Thyroid gland (tissue), 4 donors: Measurements from ENCODE around the gene NAT8L. TPM values are rescaled to one million over a fixed set of nuclear protein-coding genes. Genes with fewer than 3 reads are reported as not detected.

Experiments used
- DNase-seq, 2 donors: peaks; one replicate each; pipeline ENCODE4 v3.0.0-alpha.2; 2019
- H3K27ac ChIP-seq, 3 donors: fragments of 200-600 bp; sonication (generic); 1 replicate in 2 of 3; 2 replicates in 1 of 3; pipeline ENCODE4 v1.5.1; 2016 to 2019; ENCODE audit warnings: mild to moderate bottlenecking in 1 of 3, moderate library complexity in 1 of 3
- H3K27me3 ChIP-seq: fragments of 200-600 bp; sonication (generic); one replicate; pipeline ENCODE4 v1.5.1; 2019
- H3K36me3 ChIP-seq, 2 donors: fragments of 200-600 bp; sonication (generic); one replicate each; pipeline ENCODE4 v1.5.1; 2016 to 2019
- H3K4me1 ChIP-seq, 2 donors: fragments of 200-600 bp; sonication (generic); one replicate each; pipeline ENCODE4 v1.5.1; 2017 to 2019
- H3K4me3 ChIP-seq, 3 donors: fragments of 200-600 bp; sonication (generic); replicated peaks in 1 of 3; 1 replicate in 2 of 3; 2 replicates in 1 of 3; pipeline ENCODE4 v1.5.1; 2016; ENCODE audit warnings: mild to moderate bottlenecking in 1 of 3
- H3K9me3 ChIP-seq: fragments of 200-600 bp; sonication (generic); one replicate; pipeline ENCODE4 v1.5.1; 2017
- CTCF ChIP-seq, 6 experiments: fragments of 200-600 bp in 3 of 6; fragments of 450-650 bp in 3 of 6; sonication (generic) in 3 of 6; IDR thresholded peaks; one replicate each; pipeline ENCODE4 v1.5.1; 2016 to 2019; ENCODE audit warnings: antibody characterized with exemption in 6 of 6, mild to moderate bottlenecking in 2 of 6, inconsistent platforms in 1 of 6, moderate library complexity in 1 of 6
- POLR2A ChIP-seq, 2 donors: fragments of 450-650 bp; IDR thresholded peaks; one replicate each; pipeline ENCODE4 v1.6.1; 2017; ENCODE audit warnings: antibody characterized with exemption in 2 of 2, mild to moderate bottlenecking in 2 of 2, moderate library complexity in 1 of 2
- WGBS, 2 donors: methylation state at CpG; one replicate each; pipeline ENCODE4 v1.1.5; 2017; 5-methylcytosine and 5-hydroxymethylcytosine counted together
- intact Hi-C: fragments of 100-400 bp; cut with DNase I; formaldehyde crosslinking; loops from one replicate; pipeline ENCODE4 v1.15.1; 2023
- total RNA-seq, 4 donors: library from RNA; depleted of rRNA; stranded (reverse); fragments of >200 nt; gene quantifications; one replicate each; pipeline ENCODE4 v1.2.3, GENCODE V29; 2016

NAT8L gene
- total RNA-seq, 4 donors from 2014 or later: 1.3 to 1.8 (median 1.5) TPM

GRCh38 chr4:2046031-2046961 is 12.8 kb upstream of the NAT8L start:
- Histone ChIP-seq H3K27ac (no peak overlapping the region), H3K27me3 (peaks cover 8% of the 10 kb centered on the region), H3K4me1 (peaks cover 9 to 10% of the 10 kb centered on the region in 2 donors), H3K4me3 (no peak overlapping the region), H3K9me3 (no peaks in the 10 kb centered on the region), H3K36me3 (no peaks in the 10 kb centered on the region)
- 68 to 83% methylated on average over 22 to 26 of the region's 28 CpGs for WGBS, 2 donors
- intact Hi-C loops: no loop called here
- no peak for DNase-seq
- TF ChIP-seq POLR2A (IDR thresholded peaks at IDR 0.05): no peak
- no peak for TF ChIP-seq CTCF (IDR thresholded peaks at IDR 0.05)

GRCh38 chr4:2047031-2047660 is 12.0 kb upstream of the NAT8L start:
- TF ChIP-seq POLR2A (IDR thresholded peaks at IDR 0.05) (no peak), CTCF (IDR thresholded peaks at IDR 0.05) (no peak)
- peaks cover 4 to 6% of the 10 kb centered on the region in 2 donors for H3K4me1 ChIP-seq
- no peak overlapping the region for H3K4me3 ChIP-seq
- H3K9me3 ChIP-seq: no peaks in the 10 kb centered on the region
- no peak overlapping the region for H3K27ac ChIP-seq
- H3K27me3 ChIP-seq: peaks cover 8% of the 10 kb centered on the region
- intact Hi-C loops: no loop called here
- WGBS, 2 donors: 48 to 51% methylated on average over 27 to 33 of the region's 57 CpGs
- H3K36me3 ChIP-seq: no peaks in the 10 kb centered on the region
- no peak for DNase-seq

GRCh38 chr4:2047781-2048581 is 11.1 kb upstream of the NAT8L start:
- no peak for DNase-seq
- intact Hi-C loops: no loop called here
- H3K36me3 ChIP-seq: no peaks in the 10 kb centered on the region
- no peak overlapping the region for H3K4me3 ChIP-seq
- H3K27me3 ChIP-seq: peaks cover 8% of the 10 kb centered on the region
- 89 to 92% methylated on average over 21 to 25 of the region's 25 CpGs for WGBS, 2 donors
- no peaks in the 10 kb centered on the region for H3K9me3 ChIP-seq
- no peak for TF ChIP-seq POLR2A (IDR thresholded peaks at IDR 0.05)
- no peak for TF ChIP-seq CTCF (IDR thresholded peaks at IDR 0.05)
- no peaks in the 10 kb centered on the region for H3K4me1 ChIP-seq
- H3K27ac ChIP-seq: no peak overlapping the region

- intact Hi-C loops: no loop called here
- Histone ChIP-seq H3K4me3 (no peak overlapping the region), H3K27ac (no peak overlapping the region), H3K4me1 (no peaks in the 10 kb centered on the region), H3K27me3 (peaks cover 8% of the 10 kb centered on the region), H3K36me3 (no peaks in the 10 kb centered on the region), H3K9me3 (no peaks in the 10 kb centered on the region)
- TF ChIP-seq CTCF (IDR thresholded peaks at IDR 0.05): no peak
- no peak for TF ChIP-seq POLR2A (IDR thresholded peaks at IDR 0.05)
- no peak for DNase-seq
- WGBS, 2 donors: 85 to 96% methylated on average over 6 to 8 of the region's 8 CpGs
Measured at GRCh38 chr4:2048831-2049230, 10.3 kb upstream of the NAT8L start.
